Right renal pelvis (tissue), 4 donors: ENCODE data around the gene PGK1. TPM values are rescaled to one million over a fixed set of nuclear protein-coding genes. Genes with fewer than 3 reads are reported as not detected.
"Not testable (repeated sequence)": the region's sequence is repeated elsewhere in the genome, so short reads cannot be mapped to it uniquely, and the experiment has no call there.

Experiments
- DNase-seq, 4 donors: peaks; one replicate each; pipeline ENCODE4 v3.0.0-alpha.2; 2013; ENCODE audit warnings: low read depth in 4 of 4, low spot score in 3 of 4, missing footprints in 1 of 4
- polyA plus RNA-seq, 4 donors: library from polyadenylated mRNA; unstranded; fragments of 120-200 nt; gene quantifications; one replicate each; pipeline ENCODE4 v1.2.1, GENCODE V29; 2013; ENCODE audit not compliant: insufficient read length in 4 of 4

The PGK1 gene
- polyA plus RNA-seq, 4 donors = 370 to 410 (median 391) TPM

- DNase-seq = no peak
Measured at GRCh38 chrX:78111140-78111931, 7.3 kb downstream of the PGK1 start.

DNA sequence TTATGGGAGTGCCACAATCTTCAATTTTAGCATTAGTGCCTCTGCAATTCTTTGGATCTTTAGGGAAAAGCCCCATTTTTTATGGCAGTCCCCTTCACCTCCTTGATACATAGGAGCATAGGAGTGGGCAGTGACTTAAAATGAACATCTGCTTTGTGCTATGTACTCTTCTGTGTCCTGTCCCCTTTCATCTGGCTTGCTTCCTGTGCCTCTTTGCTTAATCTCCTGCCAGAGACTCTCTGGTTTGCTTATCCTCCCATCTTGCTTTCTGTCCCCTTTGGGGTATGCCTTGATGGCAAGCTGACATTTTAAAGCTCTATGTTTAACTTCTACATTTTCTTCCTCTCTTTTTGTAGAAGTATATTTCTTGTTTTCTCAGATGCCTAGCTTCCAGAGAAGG is 12.3 kb downstream of the PGK1 start:
- DNase-seq = no peak

DNA sequence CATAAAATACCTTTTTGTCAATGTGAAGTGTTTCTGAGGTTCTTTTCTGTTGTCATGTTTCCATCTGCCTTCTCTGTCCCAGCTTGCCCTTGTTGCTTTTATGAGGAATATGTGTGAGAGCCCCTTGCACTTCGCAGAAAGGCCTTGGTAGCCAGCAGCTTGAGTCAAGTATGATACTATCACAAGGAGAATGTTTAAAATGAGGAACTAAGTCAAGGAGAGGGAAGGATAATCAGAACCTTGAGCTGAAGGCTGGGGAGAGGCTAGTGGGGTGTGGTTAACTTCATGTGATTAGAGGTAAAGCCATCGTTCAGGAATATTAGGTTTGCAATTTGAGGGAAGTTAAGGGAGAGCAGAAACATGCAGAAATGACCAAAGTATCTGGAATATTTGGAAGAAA is 12.7 kb downstream of the PGK1 start:
- DNase-seq = no peak

DNA sequence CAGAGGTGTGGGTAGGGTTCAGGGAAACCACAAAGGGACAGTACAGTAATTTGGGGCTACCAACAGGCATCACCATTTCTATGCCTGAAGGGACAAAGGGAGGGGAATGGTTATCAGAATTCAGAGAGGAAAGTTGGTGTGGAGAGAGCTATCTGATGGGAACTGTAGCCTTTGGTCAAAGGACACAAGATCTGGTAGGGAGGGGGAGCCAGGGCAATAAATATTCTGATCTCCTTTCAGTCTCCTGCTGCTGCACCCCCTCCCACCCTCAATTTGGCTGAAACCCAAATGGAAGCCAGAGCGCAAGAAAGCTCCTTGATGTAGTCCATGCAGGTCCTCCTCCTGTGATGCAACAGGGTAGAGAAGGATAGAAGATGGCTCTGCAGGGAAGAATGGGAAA is 14.6 kb downstream of the PGK1 start:
- no peak for DNase-seq

- DNase-seq = no peak
Measured at GRCh38 chrX:78119521-78120227, 15.6 kb downstream of the PGK1 start.

GRCh38 chrX:78123190-78123589 is 19.1 kb downstream of the PGK1 start:
- no peak for DNase-seq

DNA sequence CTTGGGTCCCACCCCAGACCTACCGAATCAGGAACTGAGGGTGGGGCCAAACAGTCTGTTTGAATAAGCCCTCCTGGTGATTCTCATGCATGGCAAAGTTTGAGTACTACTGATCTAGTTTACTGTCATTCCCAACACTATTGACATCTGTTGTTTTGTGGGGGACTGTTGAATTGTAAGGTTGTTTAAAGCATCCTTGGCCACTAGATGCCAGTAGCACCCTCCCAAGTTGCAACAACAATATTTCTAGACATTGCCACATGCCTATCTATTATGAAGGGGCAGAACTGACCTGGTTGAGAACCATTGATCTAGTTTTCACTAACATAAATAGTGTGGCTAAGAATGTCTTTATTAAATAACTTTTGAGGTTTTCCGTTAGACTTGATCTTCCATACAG is 20.3 kb downstream of the PGK1 start:
- DNase-seq = no peak

GRCh38 chrX:78125148-78125547 is 21.1 kb downstream of the PGK1 start:
- DNase-seq = no peak

GRCh38 chrX:78125781-78126180 is 21.7 kb downstream of the PGK1 start:
- not testable (repeated sequence) for DNase-seq

- DNase-seq = no peak
Measured at GRCh38 chrX:78129714-78130113, 25.7 kb downstream of the PGK1 start.

DNA sequence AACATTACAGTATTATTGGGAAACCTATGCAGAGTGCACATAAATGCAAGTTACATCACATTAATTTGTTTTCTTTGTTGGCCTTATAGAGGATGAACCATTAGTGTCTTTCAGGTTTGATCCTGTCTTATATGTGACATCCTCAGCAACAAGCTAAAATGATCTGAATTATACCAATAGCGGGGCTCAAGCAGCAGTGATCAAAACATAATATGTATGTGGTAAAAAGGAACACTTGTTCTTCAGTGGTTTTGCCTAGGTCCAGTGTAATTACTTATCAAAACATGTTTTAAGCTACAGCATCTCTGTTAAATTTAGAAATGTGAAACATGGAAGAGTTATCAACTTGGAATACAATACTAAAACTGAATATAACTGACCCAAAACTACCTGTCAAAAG is 26.3 kb downstream of the PGK1 start:
- DNase-seq = no peak

DNA sequence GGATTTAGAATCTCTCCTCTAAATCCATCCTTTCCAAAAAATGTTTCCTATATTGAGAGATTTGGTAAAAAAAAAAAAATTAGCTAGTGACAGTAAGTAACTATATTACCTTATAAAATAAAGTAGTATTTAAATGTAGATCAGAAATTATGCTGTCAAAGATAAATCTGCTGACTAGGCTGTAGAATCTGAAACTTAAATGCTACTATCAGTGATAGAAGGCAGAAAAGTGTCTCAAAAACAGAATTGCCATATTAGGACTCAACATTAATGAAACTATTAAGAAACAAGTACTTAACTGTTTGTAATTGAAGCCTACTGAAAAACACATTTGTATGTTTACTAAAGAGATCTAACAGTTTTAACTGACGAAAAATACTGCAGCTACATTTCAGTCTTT is 27.1 kb downstream of the PGK1 start:
- DNase-seq = no peak

GRCh38 chrX:78133238-78133960 is 29.4 kb downstream of the PGK1 start:
- no peak for DNase-seq

- peak; percentile 45 to 69 (median 65) for DNase-seq
Measured at GRCh38 chrX:78139160-78140123, 35.4 kb downstream of the PGK1 start, which contains the start of gene TAF9B. TSS of gene TAF9B (minus strand) at chrX:78139650. CDS start at chrX:78139611, 39 bp downstream.

DNA sequence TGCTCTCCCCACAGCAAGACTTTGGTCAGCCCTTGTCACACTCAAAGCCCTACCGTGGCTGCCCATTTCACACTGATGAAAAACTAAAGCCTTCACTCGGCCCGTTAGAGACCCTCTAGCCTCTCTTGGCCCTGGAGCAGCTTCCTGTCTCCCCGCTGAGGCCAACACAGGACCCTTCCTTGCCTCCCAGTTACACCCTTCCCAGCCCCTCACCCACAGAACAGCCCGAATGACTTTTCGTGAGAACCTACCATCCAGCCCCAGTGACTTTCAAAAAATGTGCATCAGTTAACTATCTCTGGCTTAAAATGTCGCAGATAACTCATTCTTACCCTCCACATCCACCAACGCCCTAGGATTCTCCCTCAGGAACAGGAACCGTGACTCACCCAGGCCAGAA is 36.2 kb downstream of the PGK1 start:
- no peak for DNase-seq

DNA sequence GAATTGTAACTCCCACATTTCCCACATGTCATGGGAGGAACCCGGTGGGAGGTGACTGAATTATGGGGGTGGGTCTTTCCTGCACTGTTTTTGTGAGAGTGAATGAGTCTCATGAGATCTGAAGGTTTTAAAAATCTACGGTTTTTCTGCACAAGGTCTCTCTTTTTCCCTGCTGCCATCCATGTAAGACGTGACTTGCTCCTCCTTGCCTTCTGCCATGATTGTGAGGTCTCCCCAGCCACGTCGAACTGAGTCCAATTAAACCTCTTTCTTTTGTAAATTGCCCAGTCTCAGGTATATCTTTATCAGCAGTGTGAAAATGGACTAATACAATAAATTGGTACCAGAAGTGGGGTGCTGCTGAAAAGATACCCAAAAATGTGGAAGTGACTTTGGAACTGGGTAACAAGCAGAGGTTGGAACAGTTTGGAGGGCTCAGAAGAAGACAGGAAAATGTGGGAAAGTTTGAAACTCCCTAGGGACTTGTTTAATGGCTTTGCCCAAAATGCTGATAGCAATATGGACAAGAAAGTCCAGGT is 43.0 kb downstream of the PGK1 start:
- DNase-seq = not testable (repeated sequence)

- not testable (repeated sequence) for DNase-seq
Measured at GRCh38 chrX:78157373-78157772, 53.3 kb downstream of the PGK1 start.

DNA sequence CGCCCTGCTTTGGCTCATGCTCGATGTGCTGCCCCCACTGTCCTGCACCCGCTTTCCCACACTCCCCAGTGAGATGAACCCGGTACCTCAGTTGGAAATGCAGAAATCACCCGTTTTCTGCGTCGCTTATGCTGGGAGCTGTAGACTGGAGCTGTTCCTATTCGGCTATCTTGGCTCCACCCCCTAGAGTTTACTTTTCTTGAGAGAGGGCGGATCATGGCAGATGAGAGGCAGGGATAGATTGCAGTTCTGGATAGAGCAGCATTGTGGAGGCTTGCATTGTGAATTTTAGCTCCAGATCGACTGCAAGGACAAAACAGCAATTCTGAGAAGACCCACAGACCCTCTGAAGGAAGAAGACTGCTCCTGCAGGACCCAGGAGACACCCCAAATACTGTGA is 53.8 kb downstream of the PGK1 start:
- DNase-seq = not testable (repeated sequence)

DNA sequence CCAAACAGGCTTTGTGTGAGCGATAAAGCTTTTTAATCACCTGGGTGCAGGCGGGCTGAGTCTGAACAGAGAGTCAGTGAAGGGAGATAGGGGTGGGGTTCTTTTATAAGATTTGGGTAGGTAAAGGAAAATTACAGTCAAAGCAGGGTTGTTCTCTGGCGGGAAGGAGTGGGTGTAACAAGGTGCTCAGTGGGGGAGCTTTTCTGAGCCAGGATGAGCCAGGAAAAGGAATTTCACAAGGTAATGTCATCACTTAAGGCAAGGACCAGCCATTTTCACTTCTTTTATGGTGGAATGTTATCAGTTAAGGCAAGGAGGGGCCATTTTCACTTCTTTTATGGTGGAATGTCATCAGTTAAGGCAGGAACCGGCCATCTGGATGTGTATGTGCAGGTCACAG is 56.7 kb downstream of the PGK1 start:
- DNase-seq = not testable (repeated sequence)

- DNase-seq = not testable (repeated sequence)
Measured at GRCh38 chrX:78163175-78163574, 59.1 kb downstream of the PGK1 start.
